Ovary (tissue), 9 donors: ENCODE measurements around the gene PPARA. TPM values are rescaled to one million over a fixed set of nuclear protein-coding genes. Genes with fewer than 3 reads are reported as not detected.

Experiments used
- DNase-seq, 5 donors: peaks; one replicate each; pipeline ENCODE4 v3.0.0-alpha.2; 2019 to 2020
- H3K27ac ChIP-seq, 2 donors: fragments of 200-600 bp; one replicate each; pipeline versions ENCODE4 v1.5.1 to v1.8.0; 2019 to 2022
- H3K27me3 ChIP-seq: fragments of 200-600 bp; one replicate; pipeline ENCODE4 v1.8.0; 2022
- H3K36me3 ChIP-seq: fragments of 200-600 bp; sonication (generic); one replicate; pipeline ENCODE4 v1.5.1; 2019
- H3K4me1 ChIP-seq: one replicate; pipeline ENCODE4 v1.8.1; 2013; ENCODE audit warnings: mild to moderate bottlenecking, moderate library complexity; ENCODE audit not compliant: insufficient read depth
- H3K4me3 ChIP-seq: fragments of 200-600 bp; sonication (generic); one replicate; pipeline ENCODE4 v1.5.1; 2017
- H3K9me3 ChIP-seq, 2 donors: fragments of 200-600 bp in 1 of 2; sonication (generic) in 1 of 2; one replicate each; pipeline versions ENCODE4 v1.5.1 to v1.8.1; 2013 to 2019; ENCODE audit warnings: mild to moderate bottlenecking in 1 of 2, moderate library complexity in 1 of 2
- CTCF ChIP-seq, 3 donors: fragments of 450-650 bp in 2 of 3; fragments of 200-600 bp in 1 of 3; IDR thresholded peaks; one replicate each; pipeline versions ENCODE4 v1.5.1 to v1.8.0; 2016 to 2022; ENCODE audit warnings: antibody characterized with exemption in 3 of 3, mild to moderate bottlenecking in 1 of 3
- EP300 ChIP-seq: sonication (generic); formaldehyde crosslinking; IDR thresholded peaks from one replicate; pipeline ENCODE4 v1.6.1; 2017; ENCODE audit warnings: antibody characterized with exemption
- POLR2A ChIP-seq: fragments of 450-650 bp; IDR thresholded peaks from one replicate; pipeline ENCODE4 v1.6.1; 2017; ENCODE audit warnings: antibody characterized with exemption, mild to moderate bottlenecking, moderate library complexity
- WGBS, 3 donors: extraction: QIAGEN DNeasy Blood & Tissue Kit in 1 of 3; methylation state at CpG; one replicate each; pipeline versions ENCODE4 v1.1.5 to v1.1.7; 2013 to 2017; 5-methylcytosine and 5-hydroxymethylcytosine counted together
- intact Hi-C, 4 donors: fragments of 100-400 bp; cut with DNase I; formaldehyde crosslinking; loops; one replicate each; pipeline versions ENCODE4 v1.11.0 to v1.15.1; 2022 to 2023
- polyA plus RNA-seq, 2 donors: library from polyadenylated mRNA; stranded (reverse); fragments of 200-250 nt in 1 of 2; fragments of 350-450 nt in 1 of 2; fragmentation: Illumina TruSeq in 1 of 2; extraction: RNeasy Lipid Tissue Mini Kit (QIAGEN cat#74804) in 1 of 2; gene quantifications; one replicate each; pipeline ENCODE4 v1.2.3, GENCODE V29; 2013 to 2014
- total RNA-seq, 7 donors: library from RNA; depleted of rRNA in 2 of 7; stranded (reverse); fragments of >200 nt in 2 of 7; fragmentation: NEBNext Ultra II Directional in 3 of 7; extraction: Animal tissue kit (Norgen Biotek cat#: 25700) in 3 of 7; gene quantifications; one replicate each; pipeline versions ENCODE4 v1.1.0 to v1.2.4, GENCODE V29; 2016 to 2023
- donor health status: DM: no; HTN: no; CAD: no; lungs with moderate emphysema.
- donor health status: DM: no; HTN: no; CAD: no.
- donor health status: Bipolar disorder and iron deficiency.
- donor health status: DM: yes; HTN: yes; CAD: no.
- donor health status: DM: no; HTN: no; CAD: no.
- donor health status: DM: yes; HTN: yes; CAD: no.

The PPARA gene
- total and polyA plus RNA-seq, 9 donors: 9.7 to 41.0 (median 29.9) TPM

- H3K4me3 ChIP-seq: peak within 1 kb of the TSS; percentile 79
- H3K27me3 ChIP-seq: no peaks in the 10 kb centered on the region
- H3K4me1 ChIP-seq: peaks cover 9% of the 10 kb centered on the region
- no peaks in the 10 kb centered on the region for H3K9me3 ChIP-seq
- no peak for TF ChIP-seq CTCF (IDR thresholded peaks at IDR 0.05)
- peak; percentile 49 for TF ChIP-seq POLR2A
- intact Hi-C loops: loop anchor here in 1 of 4 donors (10.0 kb wide), 1 partner anchor 143 kb away; no protein-coding TSS in a partner anchor
- 1% methylated on average over 50 to 74 of the region's 74 CpGs for WGBS, 3 donors
- no peaks in the 10 kb centered on the region for H3K36me3 ChIP-seq
- DNase-seq: peak; percentile 90 to 93 (median 91)
- H3K27ac ChIP-seq: peak within 1 kb of the TSS; percentile 74 to 81
These were observed 117.3 kb downstream of the PPARA start, which contains the start of gene TTC38 for GRCh38 chr22:46267431-46268279. Gene TTC38 (plus strand): TSS chr22:46268008. CDS start chr22:46268040, 32 bp downstream.

GRCh38 chr22:46269564-46269963 lies 119.2 kb downstream of the PPARA start:
- intact Hi-C loops: loop anchor here in 1 of 4 donors (10.0 kb wide), 1 partner anchor 145 kb away; no protein-coding TSS in a partner anchor

GRCh38 chr22:46272196-46272595 lies 121.9 kb downstream of the PPARA start:
- Histone ChIP-seq H3K27me3 (no peaks in the 10 kb centered on the region), H3K27ac (no peak overlapping the region), H3K36me3 (peaks cover 2% of the 10 kb centered on the region), H3K4me1 (no peaks in the 10 kb centered on the region), H3K9me3 (no peaks in the 10 kb centered on the region), H3K4me3 (no peak overlapping the region)
- intact Hi-C loops: no loop called here
- TF ChIP-seq POLR2A: no peak
- TF ChIP-seq CTCF (IDR thresholded peaks at IDR 0.05): no peak
- no peak for TF ChIP-seq EP300
- DNase-seq: peak in 1 of 5 donors; percentile 18
- WGBS, 3 donors: 94 to 96% (median 95%) methylated on average over 8 of the region's 8 CpGs

More at GRCh38 chr22:46269564-46269963, 119.2 kb downstream of the PPARA start:
- Histone ChIP-seq H3K27ac (peak overlapping the region in 1 of 2 donors; percentile 74), H3K4me1 (peaks cover 5% of the 10 kb centered on the region), H3K9me3 (no peaks in the 10 kb centered on the region), H3K27me3 (no peaks in the 10 kb centered on the region), H3K4me3 (no peak overlapping the region), H3K36me3 (no peaks in the 10 kb centered on the region)
- no peak for TF ChIP-seq POLR2A
- no peak for TF ChIP-seq CTCF (IDR thresholded peaks at IDR 0.05)
- no peak for TF ChIP-seq EP300
- WGBS, 3 donors: 78 to 87% (median 80%) methylated on average over 11 of the region's 11 CpGs
- DNase-seq: peak in 1 of 5 donors; percentile 20

DNA sequence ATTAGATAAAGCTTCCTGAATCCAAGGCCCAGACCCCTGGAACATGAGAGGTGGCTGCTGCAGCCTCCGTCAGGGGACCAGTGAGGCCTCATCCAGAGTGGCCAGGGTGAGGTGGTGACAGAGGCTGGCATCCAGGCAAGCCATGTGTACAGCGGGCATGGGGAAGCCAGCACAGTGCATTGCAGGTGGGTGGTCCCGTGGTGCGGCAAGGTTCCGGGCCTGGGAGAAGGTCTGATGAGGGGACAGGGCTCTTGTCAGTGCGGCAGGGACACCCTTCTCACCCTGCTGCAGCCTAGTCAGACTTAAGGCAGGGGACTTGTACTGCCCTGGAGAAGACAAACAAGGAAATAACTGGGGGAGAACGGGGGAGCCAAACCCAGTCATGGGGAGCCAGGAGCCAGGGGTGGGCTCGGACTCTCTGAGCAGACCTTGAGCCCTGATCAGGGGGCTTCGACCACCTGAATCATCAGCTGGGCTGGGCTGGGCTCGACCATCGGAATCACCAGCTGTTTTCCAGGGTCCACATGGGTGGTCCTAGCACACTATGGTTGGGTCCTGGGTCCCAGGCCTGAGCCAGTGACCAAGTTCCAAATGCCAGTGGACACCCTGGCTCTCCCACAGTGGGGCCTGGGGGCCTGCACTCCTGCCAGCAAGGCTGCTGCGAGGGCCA lies 122.6 kb downstream of the PPARA start:
- Histone ChIP-seq H3K27me3 (no peaks in the 10 kb centered on the region), H3K4me3 (no peak overlapping the region), H3K4me1 (no peaks in the 10 kb centered on the region), H3K9me3 (no peaks in the 10 kb centered on the region), H3K27ac (no peak overlapping the region), H3K36me3 (peaks cover 2% of the 10 kb centered on the region)
- DNase-seq: peak in 1 of 5 donors; percentile 27
- WGBS, 3 donors: 88 to 92% (median 89%) methylated on average over 11 to 12 of the region's 12 CpGs
- TF ChIP-seq POLR2A (no peak), CTCF (IDR thresholded peaks at IDR 0.05) (no peak), EP300 (no peak)
- intact Hi-C loops: no loop called here
